Measurements from ENCODE around the gene SMU1.

SMU1 gene

DNA sequence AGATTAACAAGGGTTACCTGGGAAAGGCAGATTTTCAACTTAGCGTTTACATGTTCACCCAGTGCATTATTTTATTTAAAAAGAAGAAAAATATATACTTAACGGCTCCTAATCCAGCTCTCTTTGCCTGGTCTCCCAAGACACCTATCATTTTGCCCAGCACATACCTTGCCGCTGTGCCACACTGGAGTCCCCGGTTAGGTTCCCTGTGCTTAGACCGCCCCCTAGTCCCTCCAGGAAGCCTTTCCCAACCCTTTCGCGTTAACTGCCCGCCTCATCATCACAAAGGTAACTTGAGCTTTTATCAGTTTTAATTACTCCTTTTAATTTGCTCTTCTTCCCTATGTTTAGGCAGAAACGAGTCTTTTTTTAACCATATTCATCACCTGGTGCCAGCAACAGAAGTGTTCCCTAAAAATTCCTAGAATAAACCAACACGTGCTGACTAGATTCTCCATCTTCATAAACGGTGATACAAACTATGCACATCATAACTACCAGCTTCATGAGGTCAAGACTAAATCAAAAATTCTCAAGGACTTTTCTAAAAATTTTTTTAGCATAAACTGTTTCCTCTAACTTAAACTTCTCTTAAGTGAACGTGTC is 31.7 kb downstream of the SMU1 start:
- peak; percentile 28 for DNase-seq (ENCODE audit: low spot score)

DNA sequence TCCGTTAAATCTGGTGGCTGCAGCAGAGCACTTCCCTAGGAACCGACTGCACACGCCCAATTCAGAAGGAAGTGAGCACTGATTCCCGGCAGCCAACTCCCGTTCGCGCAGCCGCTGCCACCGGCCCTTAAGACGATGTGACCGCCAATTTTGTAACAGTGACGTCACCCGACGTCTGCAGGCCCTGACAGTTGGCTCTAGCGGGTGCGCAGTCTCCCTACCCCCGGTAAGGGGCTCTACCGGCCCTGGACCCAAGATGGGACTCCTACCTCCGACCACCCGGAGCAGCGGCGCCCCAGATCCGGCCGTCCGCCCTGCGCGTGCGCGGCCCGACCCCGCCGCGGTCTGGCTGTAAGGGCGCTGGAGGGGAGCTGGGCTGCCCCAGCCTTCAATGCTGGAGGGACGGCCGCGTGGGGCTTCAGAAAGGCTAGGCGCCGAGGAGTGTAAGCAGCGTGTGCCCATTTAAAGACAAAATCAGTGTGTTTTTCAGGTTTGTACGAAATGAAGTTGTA is 32.3 kb downstream of the SMU1 start:
- peak; percentile 78 for DNase-seq (ENCODE audit: low spot score)

DNA sequence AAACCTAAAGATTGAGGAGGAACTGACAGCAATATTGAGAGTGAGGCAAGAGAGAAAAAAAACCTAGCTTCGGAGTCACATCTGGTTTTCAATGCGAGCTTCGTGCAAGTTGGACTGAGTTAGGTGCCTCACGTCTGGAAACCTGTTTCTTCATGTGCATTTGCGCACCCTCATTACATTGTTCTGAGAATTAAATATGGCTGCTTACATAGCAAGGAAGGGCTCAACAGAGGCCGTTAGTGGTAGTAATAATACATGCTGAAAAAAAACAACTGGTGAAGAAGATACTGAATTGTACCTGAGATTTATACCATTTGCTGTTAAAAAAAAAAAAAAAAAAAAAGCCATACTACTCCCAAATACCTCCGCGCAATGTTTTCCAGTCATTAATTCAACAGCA is 32.8 kb downstream of the SMU1 start:
- DNase-seq (ENCODE audit: low spot score) = no peak

DNA sequence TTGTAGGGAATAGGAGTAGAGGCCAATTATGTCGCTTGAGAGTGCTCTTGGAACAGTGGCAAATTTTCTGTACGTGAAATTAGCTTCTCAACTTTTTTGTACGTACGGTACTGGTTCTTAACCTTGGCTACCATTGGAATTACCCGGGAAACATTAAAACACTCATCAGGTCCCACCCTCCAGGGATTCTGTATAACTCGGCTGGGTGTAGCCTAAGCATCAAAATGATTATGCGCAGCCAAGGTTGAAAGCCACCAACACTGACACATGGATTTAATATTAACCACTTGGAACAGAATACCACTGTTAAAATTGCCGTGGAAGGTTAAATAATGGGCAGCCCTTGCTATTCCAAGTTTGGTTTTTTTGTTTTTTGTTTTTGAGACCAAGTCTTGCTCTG is 34.0 kb downstream of the SMU1 start:
- no peak for DNase-seq (ENCODE audit: low spot score)

DNA sequence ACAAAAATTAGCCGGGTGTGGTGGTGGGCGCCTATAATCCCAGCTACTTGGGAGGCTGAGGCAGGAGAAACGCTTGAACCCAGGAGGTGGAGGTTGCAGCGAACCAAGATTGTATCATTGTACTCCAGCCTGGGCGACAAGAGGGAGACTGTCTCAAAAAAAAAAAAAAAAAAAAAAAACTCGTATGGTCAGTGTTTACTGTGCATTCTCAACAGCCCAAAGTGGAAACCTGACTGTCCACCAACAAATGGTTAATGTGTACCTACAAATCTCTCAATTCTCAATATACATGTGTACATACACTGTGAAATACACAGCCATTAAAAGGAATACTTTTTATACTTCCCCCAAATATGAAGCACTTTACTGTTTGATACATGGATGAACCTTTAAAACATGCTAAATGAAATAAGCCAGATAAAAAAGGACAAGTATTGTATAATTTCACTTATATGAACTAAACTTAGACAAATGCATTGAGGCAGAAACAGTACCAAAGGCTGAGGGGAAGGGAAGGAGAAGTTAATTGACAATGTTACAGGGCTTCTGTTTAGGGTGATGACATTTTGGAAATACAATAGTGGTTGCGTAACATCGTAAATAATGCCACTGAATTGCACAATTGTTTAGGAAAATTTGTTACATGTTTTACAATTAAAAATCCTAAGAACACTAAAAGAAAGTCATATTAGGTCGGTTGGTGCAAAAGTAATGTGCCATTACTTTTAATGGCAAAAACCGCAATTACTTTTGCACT is 34.9 kb downstream of the SMU1 start:
- DNase-seq (ENCODE audit: low spot score) = no peak

DNA sequence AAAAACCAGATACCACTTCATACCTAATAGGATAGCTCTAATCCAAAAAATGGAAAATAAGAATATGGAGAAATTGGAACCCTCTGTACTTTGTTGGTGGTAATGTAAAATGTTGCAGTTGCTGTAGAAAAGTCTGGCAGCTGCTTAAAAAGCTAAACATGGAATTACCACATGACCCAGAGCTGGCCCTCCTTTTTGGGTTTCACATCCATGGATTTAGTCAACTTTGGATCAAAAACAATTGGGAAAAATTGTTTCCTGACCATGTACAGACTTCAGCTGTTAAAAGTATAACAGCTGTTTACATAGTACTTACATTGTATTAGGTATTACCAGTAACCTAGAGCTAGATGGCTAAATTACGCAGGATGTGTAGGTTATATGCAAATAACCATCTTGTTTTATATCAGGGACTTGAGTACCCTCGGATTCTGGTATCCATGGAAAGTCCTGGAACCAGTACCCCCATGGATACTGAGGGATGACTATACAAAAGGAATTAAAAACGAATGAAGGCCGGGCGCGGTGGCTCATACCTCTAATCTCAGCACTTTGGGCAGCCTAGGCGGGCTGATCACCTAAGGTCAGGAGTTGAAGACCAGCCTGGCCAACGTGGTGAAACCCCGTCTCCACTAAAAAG is 35.6 kb downstream of the SMU1 start:
- no peak for DNase-seq (ENCODE audit: low spot score)

DNA sequence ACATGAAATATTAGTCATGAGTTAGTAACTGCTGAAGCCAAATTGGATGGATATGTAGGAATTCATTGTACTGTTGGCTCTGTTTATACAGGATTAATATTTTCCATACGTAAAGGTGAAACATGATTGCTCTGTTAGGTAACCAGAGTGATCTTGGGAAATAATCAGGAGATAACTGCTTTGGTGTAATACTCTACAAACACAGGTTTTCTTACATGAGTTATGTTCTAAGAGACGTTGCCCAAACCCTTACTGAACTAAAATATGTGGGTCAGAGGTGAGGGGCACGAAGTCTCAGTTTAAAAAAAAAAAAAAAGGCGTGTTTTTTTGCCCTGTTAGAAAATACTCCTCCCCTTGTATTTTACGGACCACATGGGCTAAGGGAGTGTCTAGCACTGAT is 43.6 kb downstream of the SMU1 start:
- DNase-seq (ENCODE audit: low spot score) = no peak

DNA sequence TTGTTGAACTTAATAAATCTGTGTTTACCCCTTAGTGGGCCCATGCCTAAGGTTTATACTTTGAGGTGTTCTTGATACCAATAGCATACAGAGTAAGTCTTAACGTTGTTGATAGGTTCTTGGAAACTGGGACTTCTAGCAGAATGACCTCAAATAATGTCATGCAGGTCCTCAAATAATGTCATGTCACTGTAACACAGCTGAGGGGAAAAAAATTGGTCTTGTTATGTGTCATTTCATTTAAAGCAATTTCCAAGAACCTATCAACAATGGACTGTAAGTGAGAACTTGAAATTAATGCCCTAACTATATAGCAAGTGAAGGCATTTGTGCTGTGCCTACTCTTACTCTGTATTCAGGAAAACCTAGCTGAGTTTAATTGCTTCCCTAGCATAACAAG is 44.2 kb downstream of the SMU1 start:
- no peak for DNase-seq (ENCODE audit: low spot score)

DNA sequence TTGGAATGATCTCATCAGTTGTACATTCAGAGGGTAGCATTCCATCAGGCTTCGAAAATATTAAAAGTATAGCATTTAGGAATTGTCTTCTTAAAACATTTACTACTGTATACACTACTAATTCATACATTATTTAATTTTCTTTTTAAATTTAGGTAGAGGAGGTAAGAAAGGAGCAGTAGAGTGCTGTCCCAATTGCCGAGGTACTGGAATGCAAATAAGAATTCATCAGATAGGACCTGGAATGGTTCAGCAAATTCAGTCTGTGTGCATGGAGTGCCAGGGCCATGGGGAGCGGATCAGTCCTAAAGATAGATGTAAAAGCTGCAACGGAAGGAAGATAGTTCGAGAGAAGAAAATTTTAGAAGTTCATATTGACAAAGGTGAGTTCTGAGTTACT is 46.2 kb downstream of the SMU1 start:
- no peak for DNase-seq (ENCODE audit: low spot score)

DNA sequence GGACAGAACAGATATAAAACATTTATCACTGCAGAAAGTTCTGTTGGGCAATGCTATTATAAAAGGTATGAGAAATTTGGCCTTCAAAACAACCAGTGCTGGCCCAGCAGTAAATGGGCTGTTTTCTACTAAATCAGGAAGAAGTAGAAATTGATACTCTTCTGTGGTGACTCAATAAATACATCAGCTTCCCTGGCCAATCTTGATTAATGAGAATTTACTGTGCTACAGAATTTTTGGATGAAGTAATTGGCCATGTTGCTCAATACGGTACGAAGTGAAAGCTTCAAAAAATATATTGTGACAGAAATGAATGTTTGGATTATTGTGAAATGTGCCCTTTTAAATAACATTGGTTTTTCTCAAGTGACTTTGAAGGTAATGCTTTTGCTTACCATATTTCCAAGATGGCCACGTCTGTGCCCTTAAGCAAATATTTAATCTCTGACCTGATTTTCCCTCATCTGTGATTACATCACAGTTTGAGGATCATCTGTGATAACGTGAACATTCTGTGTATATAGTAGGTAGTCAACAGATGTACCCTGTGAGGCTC is 47.2 kb downstream of the SMU1 start:
- DNase-seq (ENCODE audit: low spot score) = no peak

DNA sequence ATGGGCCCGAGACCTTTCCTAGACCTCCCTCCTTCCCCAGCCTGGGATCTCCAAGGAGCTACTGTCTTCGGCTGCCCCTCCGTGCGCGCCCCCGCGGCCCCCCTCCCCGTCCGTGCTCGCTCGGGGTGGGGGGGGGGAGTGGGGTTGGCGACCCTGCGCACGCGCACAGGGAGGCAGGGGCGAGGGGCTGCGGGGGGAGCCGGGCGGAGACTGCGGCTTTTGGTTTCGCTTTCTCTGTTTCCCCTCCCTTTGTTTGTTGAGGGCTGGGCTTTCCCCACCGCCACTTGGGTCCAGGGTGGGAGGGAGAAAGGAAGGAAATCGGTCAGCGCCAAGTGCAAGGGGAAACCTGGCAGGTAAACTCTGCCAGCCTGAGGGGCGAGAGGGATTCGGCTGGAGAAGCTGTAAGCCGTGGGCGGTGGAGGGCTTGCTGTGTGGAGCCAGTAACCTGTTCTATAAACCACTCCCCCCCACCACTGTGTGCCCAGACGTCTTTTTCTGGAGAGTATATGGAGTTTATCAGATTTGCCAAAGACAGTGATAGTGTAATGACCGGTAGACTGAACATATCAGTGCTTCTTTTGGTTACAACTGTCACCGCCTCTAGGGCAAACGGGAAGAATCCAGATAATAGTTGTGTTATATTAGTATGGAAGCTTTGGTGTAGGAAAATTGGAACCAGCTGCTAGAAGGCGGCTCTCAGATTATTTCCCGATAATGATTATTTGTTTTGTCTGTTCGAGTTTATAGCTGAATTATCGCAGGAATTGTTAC is 50.7 kb downstream of the SMU1 start:
- DNase-seq (ENCODE audit: low spot score) = peak; percentile 56

DNA sequence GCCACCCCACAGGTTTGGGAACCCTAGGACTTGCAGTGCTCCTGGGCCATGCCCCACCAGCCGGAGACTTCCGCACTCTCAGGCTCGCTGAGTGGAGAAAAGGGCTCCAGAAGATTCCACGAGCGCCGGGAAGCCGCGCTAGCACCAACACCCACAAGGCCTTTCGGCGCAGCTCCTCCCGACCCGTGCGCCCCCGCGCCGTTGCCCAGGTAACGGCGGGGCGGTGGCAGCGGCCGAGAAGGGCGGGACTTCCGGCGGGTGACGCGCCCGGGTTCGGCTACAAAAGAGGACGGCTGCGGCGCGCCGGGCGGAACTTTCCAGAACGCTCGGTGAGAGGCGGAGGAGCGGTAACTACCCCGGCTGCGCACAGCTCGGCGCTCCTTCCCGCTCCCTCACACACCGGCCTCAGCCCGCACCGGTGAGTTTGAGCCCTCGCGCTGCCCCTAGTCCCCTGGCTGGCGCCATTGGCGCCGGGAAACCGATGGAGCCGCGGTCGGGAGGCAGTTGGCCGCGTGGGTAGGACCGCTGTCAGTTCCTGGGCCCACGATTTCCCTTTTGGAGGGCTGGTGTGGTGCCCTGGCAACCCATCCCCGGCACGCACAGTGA is 51.4 kb downstream of the SMU1 start, which contains the start of gene DNAJA1:
Gene DNAJA1, plus strand, starts transcription at position 308 of the 606 bp plus-strand sequence. CDS start 1,212 bp downstream, outside the sequence.
- DNase-seq (ENCODE audit: low spot score) = peak; percentile 95

DNA sequence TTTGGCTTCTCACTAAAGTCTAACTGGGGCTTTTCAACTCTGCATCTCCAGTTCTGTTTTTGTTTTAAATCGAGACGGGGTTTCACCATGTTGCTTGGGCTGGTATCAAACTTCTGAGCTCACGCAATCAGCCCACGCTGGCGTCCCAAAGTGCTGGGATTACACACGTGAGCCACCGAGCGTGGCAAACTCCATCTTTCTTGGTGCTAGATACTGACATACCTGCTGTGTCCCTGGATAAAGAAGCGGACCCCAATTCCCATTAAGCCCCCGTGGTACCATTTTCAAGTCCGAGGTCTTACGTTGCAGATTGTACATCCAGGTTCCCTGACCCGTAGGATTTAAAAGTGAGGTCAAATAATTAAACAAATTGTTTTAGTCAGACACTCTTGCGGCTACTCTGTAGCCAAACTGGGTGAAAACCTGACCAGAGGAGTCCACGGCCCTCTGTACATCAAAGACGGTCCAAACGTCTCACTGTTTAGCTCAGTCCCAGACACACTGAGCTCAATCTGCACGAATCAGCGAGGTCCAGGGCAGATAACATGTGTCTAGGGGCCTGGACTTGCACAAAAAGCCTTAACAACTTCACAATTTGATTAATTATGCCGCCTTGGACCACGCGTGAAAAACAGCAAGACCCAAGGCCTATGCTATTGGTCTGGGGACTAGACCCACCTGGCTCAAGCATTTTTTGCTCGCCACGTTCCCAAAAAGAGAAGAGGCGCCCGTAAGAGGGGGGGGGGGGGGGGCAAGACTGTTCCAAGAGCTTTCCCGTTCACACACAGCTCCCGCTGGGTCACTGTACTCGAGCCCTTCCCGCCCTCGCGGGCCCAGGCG is 52.1 kb downstream of the SMU1 start:
- peak; percentile 65 for DNase-seq (ENCODE audit: low spot score)

DNA sequence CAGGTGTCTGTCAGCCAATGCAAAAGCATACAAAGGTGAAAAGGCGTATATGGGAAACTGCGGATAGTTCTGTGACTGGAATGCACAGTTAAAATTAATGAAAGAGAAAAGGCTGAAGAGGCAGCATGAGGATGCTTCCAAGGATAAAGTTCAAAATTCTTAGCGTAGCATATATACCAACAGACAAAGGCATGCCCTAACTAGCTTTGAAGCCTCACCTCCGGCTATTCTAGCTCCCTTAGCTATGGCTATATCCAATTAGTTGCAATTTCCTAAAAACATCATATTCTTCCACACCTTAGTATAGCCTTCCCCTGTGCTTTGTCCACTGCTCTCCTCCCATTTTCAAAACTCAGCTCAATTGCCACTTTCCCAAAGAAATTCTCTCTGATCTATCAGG is 52.8 kb downstream of the SMU1 start:
- no peak for DNase-seq (ENCODE audit: low spot score)

DNA sequence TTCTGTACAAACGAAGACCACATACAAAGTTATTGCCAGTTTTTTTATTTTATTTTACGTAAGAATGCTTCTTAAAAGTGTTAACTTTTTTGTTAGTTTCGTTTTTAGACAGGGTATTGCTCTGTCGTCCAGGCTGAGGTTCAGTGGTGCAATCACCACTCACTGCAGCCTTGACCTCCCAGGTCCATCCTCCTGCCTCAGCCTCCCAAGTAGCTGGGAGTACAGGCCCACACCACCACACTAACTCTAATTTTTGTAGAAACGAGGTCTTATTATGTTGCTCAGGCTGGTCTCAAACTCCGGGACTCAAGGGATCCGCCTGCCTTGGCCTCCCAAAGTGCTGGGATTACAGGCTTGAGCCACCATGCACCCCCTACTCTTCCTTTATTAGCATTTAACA is 53.7 kb downstream of the SMU1 start:
- DNase-seq (ENCODE audit: low spot score) = no peak

DNA sequence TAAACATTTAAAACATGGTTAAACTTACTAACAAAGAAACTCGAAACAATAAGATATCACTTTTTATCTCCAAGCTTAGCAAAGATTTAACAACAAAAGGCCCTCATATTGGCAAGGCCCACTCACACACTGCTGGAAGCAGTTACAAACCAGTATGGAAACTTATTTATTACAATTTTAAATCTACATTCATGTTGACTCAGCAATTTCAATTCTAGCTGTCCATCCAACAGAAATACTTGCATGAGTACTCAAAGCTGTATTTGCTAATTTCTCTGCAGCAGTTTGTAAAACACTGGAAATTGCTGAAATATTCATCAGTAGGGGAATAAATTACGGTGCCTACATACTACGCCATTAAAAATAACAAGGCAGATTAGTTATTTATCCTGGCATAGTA is 54.2 kb downstream of the SMU1 start:
- DNase-seq (ENCODE audit: low spot score) = no peak

DNA sequence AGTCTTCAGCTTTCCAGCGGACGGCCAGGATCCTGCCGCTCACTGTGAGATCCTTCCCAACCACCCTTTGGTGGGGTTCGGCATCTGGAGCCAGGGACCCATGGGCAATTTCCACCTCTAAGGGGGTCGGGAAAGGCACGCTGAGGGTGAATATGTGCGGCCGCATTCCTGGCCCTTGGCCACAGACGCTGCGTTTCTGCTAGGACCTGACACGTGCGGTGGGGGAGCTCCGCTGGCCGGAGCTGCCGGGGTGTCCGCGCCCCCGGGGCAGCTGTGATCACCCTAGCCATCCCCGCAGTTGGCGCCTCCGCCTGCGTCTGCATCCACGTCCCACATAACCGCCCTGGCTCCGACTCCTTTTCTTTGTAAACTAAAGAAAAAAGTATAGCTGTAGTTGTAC is 56.7 kb downstream of the SMU1 start:
- DNase-seq (ENCODE audit: low spot score) = no peak

DNA sequence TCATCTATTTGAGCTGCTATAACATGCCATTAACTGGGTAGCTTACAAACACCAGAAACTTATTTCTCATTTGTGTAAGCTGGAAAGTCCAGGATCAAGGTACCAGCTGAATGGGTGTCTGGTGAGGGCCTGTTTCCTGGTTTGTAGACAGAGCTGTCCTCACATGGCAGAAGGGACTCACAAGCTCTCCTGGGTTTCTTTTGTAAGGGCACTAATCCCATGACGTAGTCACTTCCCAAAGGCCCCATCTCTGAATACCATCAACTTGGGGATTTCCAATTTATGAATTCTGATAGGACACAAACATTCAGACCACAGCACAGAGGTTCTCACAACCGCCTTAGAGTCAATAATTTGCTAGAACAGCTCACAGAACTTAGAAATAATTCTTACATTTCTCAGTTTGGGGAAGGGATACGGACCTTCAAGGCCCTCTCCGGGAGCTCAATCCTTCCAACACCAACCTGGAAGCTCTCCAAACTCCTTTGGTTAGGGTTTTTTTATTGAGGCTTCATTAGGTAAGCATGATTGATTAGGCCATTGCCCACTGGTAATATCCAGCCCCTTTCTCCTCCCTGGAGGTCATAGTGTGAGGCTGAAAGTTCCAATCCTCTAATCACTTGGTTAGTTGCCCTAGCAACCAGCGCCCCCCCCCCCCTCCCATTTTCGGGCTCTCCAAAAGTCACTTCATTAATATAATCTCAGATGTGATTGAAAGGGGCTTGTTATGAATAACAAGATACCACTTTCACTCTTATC is 59.0 kb downstream of the SMU1 start:
- no peak for DNase-seq (ENCODE audit: low spot score)

DNA sequence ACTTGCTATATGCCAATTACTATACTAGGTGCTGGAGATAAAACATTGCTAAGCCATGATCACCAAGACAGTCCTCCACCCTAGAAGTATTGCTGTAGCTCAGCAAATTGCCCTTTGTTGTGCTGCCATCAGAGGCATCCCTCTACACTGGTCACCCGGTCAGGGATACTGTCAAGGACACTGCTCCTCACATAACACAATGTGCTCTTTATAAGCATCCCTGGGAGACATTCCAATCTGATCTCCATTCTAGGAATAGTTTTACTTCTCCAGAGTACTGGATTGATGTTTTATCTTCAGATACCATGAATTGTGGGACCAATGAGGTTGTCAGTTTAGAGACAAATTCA is 61.8 kb downstream of the SMU1 start:
- peak; percentile 73 for DNase-seq (ENCODE audit: low spot score)

Data from pons (tissue), 1 donor.